ENCODE measurements around the gene SH2B3.

SH2B3 gene

GRCh38 chr12:111409780-111410430 is 4.2 kb downstream of the SH2B3 start:
- DNase-seq, result no peak

GRCh38 chr12:111410431-111411184 is 4.9 kb downstream of the SH2B3 start:
- no peak for DNase-seq

GRCh38 chr12:111411185-111411764 is 5.6 kb downstream of the SH2B3 start:
- no peak for DNase-seq

- DNase-seq, result no peak
Observed at GRCh38 chr12:111412007-111412829, 6.5 kb downstream of the SH2B3 start.

- DNase-seq, result no peak
Observed at GRCh38 chr12:111412830-111413441, 7.2 kb downstream of the SH2B3 start.

- no peak for DNase-seq
Observed at GRCh38 chr12:111413442-111414086, 7.8 kb downstream of the SH2B3 start.

- DNase-seq, result no peak
Observed at GRCh38 chr12:111414711-111415252, 9.1 kb downstream of the SH2B3 start.

- no peak for DNase-seq
Observed at GRCh38 chr12:111417290-111417689, 11.6 kb downstream of the SH2B3 start.

- DNase-seq, result no peak
Observed at GRCh38 chr12:111417784-111418593, 12.3 kb downstream of the SH2B3 start.

GRCh38 chr12:111418594-111418880 is 12.8 kb downstream of the SH2B3 start:
- DNase-seq, result no peak

GRCh38 chr12:111419784-111420183 is 14.1 kb downstream of the SH2B3 start:
- DNase-seq, result no peak

- no peak for DNase-seq
Observed at GRCh38 chr12:111420494-111420893, 14.8 kb downstream of the SH2B3 start.

GRCh38 chr12:111424189-111424792 is 18.6 kb downstream of the SH2B3 start:
- no peak for DNase-seq

- no peak for DNase-seq
Observed at GRCh38 chr12:111424793-111425251, 19.1 kb downstream of the SH2B3 start.

- no peak for DNase-seq
Observed at GRCh38 chr12:111425655-111426054, 19.9 kb downstream of the SH2B3 start.

- no peak for DNase-seq
Observed at GRCh38 chr12:111426344-111427185, 20.8 kb downstream of the SH2B3 start.

GRCh38 chr12:111427417-111428074 is 21.8 kb downstream of the SH2B3 start:
- DNase-seq, result no peak

- DNase-seq, result no peak
Observed at GRCh38 chr12:111428081-111428727, 22.5 kb downstream of the SH2B3 start.

- no peak for DNase-seq
Observed at GRCh38 chr12:111428728-111429175, 23.0 kb downstream of the SH2B3 start.
